ENCODE results near the gene TTC7B.

Gene TTC7B

DNA sequence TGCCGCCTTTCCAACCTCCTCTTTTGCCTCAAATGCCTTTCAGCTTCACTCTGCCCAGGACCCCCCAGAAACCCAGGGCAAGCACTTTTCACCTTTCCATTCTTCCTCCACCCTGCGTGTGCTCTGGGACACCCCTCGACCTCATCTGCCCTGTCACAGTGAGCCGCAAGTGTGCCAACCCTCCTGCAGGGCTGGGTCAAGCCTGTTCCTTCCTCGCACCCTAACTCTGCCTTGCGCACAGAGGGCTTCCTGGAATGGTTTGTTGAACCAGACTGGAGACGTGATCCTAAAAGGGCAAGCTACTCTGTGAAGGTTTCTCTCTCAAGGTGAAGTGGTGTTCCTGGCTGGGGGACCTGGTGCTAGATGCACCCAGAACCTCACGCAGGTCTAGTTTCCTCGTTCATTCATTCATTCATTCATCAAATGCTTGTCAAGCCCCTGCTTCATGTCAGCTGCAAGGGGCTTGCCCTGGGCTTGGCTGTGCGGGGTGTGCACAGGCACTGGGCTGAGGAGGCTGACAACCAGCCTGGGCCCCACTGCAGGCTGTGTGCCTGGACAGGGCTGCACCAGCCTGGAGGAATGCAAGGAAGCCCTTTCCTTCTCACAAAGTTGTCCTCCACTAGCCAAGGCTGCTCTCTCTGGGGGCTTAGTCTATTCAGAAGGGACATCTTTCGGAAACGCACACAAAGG, 232.2 kb downstream of the TTC7B start:
- no peak for DNase-seq

DNA sequence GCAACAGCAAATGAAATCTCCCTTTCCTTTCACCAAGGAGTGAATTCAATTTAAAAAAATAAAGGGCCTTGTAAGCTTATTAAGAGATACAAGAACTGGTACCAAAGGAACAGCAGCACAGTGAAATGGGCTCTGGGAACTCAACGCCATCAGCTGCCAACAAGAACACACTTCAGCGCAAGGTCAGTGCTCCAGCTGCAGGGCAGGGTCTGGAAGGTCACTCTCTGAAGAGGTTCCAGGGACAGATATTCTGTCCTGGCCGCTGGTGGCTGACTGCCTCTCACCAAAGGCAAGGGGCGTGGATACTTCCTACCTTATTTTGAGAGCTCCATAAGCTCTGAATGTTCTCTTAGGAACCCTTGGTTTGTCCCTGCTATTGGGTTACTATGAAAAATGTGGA, 232.8 kb downstream of the TTC7B start:
- DNase-seq = no peak

- no peak for DNase-seq
Observed at GRCh38 chr14:90582166-90582565, 234.1 kb downstream of the TTC7B start.

DNA sequence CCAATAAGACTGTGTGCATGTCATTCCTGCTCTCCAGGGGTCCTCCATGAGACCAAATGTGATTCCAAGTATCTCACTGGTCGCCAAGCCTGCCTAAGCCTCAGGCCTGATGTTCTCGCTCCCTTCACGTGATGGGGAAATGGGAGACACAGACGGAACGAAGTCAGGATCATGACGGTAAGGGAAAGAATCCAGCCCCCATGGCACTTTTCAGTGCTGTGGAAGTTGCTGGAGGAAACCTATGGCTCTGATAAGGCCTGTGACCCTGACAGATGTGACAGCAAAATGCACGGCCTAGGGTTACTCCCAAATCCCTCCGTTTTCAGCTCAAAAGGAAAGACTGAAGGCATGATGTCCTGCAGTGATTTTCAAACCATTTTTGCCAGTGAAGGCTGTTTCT, 234.5 kb downstream of the TTC7B start:
- DNase-seq = no peak

DNA sequence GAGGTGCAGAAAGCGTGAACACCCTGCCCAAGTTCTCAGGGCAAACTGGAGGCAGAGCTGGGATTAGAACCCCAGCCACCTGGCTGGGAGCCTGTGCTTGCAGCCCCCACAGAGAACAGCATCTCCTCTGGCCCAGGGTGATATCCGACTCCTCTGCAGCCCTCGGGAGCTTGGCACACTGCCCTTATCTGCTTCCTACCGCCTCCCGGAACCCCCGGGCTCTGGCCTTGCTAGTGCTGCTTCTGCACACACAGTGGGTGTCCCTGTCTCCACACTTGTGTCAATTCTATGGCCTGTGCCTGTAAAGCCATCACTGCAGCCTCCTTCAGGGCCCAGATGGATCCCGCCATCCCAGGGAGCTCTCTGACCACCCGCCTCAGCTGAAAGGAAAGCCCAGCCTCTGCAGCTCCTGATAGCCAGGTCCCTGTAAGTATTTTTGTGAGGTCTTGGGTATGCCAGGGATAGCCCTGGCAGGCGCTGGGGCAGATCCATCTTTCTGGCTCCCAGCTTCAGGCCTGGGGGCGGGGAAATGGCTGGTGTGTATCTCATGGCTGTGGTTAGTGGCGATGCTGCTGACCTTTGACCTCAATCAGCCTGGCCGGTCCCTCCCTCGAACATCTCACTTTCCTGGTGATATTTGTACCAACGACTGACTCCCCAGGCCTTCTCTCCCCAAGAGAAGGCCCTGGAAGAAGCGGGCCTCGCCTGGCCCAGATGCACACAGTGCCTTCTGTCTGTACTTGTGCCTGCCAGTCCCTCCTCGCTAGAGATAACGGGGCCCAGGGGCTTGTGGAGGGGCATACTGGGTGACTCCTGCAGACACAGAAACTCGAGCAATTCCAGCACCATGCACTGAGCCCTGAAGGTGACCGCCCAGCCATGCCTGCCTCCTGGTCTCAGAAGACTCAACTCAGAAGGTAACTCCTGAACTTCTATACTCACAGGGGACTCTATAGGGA, 235.6 kb downstream of the TTC7B start:
- DNase-seq = peak; percentile 10

DNA sequence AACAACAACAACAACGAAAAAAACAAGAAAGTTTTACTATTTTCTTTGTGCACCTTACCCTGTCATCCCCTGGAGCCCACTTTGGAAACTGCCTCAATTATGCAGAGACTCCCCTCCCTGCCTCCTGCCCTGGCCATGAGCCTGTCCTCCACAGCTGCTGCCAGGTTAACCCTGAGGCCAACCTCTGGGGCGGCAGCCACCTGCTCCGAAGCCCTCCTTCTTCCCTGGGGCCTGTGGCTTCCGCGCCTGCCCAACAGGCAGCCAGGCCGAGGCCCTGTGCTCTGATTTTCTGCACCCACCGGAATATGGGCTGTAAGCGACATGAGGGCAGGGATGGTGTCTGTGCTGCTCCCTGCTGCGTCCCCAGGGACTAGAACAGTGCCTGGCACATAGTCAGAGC, 236.4 kb downstream of the TTC7B start:
- DNase-seq = no peak

GRCh38 chr14:90579088-90579487, 237.1 kb downstream of the TTC7B start:
- DNase-seq = no peak

- DNase-seq = no peak
Observed at GRCh38 chr14:90578283-90578985, 237.8 kb downstream of the TTC7B start.

- no peak for DNase-seq
Observed at GRCh38 chr14:90577661-90578282, 238.5 kb downstream of the TTC7B start.

DNA sequence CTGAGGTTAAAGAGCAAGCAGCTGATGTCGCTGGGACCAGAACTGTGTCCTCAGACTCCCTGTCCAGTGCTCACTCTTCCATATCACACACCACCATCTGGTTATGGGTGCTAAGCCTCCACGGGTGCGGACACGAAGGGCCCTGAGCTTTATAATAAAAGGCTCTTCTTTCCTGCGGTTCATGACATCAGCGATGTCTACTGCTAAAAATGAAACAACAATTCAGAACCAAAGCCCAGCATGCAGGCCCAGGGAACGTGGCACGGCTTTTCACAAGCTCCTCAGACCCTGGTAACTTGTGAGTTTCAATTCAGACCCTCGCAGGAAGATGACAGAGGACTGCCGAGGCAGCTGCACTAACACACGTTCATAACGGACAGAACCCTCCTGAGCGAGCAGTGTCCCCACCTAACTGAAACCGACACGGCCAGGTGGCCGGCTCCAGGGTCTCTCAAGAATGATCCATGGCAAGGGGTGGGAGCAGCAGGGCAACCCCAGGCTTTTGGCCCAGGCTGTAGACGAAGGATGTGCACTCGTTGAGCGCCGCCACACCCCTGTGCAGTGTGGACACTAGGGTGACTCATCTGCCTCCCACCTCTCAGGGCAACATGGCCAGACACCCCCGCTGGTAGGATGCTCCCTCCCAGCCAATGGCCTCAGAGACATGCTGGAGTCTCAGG, 239.1 kb downstream of the TTC7B start:
- DNase-seq = no peak

DNA sequence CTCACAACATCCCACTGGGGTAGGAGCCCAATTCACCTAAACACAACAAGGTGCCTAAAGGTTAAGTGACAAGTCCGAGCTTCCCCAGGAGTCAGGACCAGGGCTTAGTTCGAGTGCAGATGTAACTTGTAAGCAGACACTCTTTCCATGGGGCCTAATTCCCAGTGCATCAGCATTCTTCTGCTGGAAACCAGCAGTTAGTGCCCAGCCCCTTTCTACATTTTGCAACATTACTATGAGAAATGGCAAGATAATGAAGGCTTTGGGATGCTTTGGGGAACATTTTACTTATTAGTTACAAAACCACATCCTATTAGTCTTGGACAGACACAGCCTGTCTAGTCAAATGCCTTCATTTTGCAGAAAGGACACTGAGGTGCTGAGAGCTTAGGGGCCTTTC, 239.6 kb downstream of the TTC7B start:
- DNase-seq = no peak

GRCh38 chr14:90575781-90576180, 240.4 kb downstream of the TTC7B start:
- no peak for DNase-seq

DNA sequence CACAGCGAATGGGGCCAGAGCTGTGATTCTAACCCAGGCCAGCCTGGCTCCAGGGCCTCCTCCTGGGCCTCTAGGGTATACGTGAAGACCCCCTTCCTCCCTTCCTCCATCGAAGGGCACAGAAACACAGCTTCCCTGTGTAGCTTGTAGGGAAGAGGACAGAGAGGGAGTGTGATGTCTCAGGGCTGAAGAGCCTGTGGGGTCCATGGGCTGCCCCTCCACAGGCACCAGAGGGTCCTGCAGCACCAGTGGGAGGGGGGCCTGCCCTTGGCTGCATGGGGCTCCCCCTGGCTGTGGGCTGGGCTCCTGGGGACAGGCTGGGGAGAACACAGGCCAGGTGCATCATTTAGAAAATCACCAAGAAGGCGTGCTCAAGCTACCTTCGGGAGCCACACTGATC, 240.9 kb downstream of the TTC7B start:
- no peak for DNase-seq

- DNase-seq = peak; percentile 63
Observed at GRCh38 chr14:90574188-90575131, 241.8 kb downstream of the TTC7B start.

DNA sequence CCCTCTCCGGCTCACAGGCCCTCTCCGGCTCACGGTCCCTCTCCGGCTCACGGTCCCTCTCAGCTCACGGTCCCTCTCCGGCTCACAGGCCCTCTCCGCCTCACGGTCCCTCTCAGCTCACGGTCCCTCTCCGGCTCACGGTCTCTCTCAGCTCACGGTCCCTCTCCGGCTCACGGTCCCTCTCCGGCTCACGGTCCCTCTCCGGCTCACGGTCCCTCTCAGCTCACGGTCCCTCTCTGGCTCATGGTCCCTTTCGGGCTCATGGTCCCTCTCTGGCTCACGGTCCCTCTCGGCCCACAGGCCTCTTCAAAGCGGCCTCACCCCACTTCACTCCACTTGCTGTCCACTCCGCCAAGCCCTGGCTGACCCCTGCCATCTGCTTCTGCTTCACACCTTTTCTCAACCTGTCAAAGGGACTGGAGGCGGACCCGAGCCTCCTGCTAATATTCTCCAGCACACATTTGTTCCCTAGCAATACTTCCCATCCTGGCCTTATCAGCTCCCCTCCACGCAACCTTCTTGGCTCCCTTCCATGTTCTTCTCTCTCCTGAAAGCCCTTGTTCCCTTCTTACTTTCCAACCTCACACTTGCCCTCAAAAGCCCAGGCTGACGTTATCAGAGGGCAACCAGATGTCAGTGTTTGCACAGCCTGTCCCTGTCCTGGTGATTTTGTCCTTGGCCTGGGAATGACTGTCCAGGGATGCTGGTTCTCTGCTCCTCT, 242.7 kb downstream of the TTC7B start:
- no peak for DNase-seq

DNA sequence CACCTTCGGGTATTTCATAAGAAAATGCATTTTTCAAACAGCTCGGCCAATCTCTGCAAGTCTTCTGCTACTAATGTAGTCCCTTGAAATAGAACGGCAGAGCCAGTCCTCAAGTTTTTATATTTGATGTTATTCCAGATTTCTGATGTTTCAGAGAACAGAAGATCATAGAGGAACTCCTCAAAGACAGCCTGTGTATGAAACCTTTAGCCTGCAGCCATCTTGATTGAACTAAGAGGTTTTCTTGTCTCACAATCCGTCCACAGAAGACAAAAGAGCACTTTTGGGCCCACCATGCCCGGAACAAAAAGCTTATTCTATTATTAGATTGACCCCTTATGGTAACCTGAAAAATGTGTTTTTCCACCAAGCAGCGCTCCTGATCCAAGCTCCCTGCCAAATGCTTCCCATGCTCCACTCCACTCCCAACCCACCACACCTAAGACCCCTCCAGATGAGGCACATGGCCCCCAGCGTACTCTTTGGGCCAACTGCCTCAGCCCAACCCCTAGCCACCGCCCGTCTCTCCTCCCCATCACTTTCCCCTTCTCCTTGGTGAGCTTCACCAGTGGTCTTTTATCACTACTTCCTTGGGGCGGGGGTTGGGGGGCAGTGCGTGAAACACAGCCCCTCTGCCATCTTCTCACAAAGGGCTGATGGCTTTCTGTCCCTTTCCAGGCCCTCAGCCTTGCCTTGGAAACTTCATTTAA, 243.6 kb downstream of the TTC7B start:
- no peak for DNase-seq

DNA sequence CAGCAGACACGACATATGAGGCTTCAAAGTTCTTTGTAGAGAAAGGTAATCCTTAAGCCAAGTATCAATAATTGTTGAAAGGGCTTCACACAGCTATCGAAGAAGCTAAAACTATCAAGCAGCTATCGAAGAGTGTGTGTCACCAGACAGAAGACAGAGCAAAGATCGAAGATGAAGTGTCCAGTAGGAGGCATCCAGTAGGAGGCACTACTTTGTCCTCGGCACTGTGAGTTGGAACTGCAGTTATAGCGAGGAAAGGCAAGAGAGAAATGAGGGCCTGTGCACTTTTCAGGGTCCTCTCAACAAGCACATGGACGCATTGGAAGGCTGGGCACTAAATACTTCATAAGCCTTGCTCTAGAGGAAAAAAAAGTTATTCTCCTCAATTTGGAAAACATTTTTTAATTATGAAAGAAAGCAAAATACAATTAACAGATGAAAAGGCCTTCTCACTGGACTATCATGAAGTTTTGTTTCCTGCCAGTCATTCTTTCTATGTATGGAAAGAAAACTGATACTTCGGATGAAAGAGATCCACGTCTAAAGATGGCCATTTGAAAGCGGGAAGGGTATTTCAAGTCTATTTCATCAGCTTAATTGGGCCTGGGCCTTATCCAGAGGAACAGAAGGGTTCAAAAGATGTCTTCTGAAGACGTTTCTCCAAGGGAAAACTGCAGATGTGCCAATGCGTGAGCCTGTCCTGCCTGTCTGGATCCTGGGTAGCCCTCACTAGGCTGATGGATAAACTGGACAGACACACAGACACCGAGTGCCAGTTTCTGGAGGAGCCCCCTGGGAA, 244.9 kb downstream of the TTC7B start:
- no peak for DNase-seq

GRCh38 chr14:90570461-90570860, 245.8 kb downstream of the TTC7B start:
- DNase-seq = no peak

Measured in NCI-H1436 (cell line).